ENCODE measurements around the gene CIAO3.

The CIAO3 gene

GRCh38 chr16:734208-734980 lies 6.4 kb downstream of the CIAO3 start:
- DNase-seq = no peak

- no peak for DNase-seq
Measured at GRCh38 chr16:733382-734207, 7.2 kb downstream of the CIAO3 start.

- DNase-seq = no peak
Measured at GRCh38 chr16:732936-733335, 7.9 kb downstream of the CIAO3 start.

DNA sequence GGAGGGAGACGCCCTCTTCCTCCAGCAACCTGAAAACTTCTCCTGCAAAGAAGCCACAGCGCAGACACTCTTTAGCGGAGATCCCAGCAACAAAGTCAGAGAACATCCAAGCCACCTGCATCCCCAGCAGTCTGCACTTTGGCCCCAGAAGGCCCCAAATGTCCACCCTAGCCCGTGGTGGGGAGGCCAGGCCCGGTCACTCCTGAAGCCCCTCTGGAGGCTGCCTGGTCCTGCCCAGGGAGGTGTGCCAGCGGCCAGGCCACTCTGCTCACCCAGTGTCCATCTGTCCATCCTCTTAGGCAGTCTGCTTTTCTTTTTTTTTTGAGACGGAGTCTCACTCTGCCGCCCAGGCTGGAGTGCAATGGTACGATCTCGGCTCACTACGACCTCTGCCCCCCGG lies 8.5 kb downstream of the CIAO3 start:
- no peak for DNase-seq

DNA sequence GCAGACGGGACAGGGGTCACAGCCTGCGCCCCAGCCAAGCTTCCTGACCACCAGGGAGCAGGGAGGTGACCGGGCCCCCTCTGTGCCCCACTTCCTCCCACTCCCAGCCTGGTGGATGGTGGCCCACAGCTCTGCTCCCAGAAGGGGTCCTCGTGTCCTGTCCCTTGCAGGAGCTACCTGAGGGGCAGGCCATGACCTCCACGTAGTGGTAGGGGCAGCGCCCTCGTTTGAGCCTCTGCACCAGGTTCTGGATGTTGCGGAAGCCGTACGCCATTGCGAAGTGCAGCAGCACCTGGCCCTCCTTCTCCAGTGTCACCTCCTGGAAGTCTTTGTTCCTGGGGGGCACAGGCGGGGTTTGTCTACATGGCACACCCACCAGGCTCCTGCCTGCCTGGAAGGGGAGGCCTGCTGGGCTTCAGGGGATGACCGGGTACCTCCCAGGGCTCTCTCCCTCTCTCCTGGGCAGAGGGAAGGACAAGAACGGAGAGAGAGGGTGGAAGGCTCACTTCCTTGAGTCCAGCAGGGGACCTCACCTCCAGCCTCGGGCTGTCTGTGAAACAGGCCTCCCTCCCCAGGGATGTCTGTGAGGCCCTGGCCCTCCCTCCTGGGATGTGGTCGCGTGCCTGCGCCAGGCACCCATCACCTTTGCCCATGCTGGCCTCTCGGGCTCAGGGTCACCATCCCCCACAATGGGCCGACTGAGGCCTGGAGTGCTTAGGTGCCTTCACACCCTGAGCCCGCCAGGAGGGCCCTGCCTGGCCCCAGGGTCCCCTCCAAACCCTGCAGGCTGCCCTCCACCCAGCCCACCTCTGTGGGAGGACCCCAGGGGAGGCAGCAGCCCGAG lies 9.9 kb downstream of the CIAO3 start:
- no peak for DNase-seq

DNA sequence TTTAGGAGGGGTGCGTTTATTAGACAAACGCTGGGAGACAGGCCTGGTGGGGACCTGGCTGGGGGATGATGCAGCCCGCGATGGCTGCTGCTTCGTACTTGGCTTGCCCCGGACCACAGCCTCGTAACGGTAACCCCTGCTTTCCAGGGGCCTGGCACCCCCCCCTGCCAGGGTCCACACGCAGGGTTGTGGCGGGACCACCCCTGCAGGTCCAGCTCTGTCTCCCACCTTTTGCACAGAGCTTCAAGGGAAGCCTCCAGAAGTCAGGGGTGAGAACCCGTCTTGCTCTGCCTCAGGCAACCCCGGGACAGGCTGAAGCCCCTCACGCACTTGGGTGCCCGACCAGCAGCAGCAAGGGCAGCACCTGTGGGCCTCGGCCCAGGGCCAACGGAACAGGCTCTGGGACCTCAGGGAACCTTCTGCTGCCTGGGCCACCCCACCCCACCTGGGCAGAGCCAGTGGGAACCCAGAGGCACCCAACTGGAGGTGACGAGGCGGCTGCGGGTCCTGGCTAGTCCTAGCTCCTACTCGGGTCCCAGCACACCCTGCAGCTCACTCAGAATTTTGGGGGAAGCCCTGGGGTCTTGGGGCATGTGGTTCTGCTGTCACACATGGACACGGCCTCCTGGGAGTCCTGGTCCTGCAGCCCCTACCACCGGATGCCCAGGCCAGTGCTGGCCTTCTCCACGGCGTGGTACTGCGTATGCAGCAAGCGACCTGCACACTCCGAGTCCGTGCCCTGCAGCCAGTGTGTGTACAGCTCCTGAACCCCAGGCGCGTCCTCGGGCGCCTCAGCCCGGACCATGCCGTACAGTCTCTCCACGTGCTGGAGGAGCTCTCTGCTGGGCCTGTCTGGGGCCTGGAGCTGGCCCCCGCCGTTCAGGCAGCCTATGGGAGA lies 10.8 kb downstream of the CIAO3 start:
- no peak for DNase-seq

GRCh38 chr16:728890-729744 lies 11.7 kb downstream of the CIAO3 start:
- no peak for DNase-seq

DNA sequence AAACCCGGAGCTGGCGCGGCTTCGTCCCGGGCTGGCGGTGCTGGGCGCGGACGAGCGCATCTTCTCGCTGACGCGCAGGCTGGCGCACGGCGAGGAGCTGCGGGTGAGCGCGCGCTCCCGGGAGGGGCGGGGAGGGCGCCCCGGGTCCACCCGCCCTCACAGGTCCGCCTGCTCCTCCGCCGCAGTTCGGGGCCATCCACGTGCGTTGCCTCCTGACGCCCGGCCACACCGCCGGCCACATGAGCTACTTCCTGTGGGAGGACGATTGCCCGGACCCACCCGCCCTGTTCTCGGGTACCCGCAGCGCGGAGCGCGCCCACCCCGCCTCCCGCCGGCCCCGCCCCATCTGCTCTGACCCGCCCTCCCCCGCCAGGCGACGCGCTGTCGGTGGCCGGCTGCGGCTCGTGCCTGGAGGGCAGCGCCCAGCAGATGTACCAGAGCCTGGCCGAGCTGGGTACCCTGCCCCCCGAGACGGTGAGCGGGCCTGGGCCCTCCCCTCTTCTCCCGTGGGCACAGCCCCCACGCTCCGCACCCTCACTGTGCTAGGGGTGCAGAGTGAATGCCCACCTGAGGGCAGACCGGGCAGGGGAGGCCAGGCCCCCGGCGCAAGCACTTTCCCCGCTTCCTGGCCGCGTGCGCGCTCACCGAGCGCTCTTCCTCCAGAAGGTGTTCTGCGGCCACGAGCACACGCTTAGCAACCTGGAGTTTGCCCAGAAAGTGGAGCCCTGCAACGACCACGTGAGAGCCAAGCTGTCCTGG lies 12.5 kb downstream of the CIAO3 start:
- peak; percentile 40 for DNase-seq

DNA sequence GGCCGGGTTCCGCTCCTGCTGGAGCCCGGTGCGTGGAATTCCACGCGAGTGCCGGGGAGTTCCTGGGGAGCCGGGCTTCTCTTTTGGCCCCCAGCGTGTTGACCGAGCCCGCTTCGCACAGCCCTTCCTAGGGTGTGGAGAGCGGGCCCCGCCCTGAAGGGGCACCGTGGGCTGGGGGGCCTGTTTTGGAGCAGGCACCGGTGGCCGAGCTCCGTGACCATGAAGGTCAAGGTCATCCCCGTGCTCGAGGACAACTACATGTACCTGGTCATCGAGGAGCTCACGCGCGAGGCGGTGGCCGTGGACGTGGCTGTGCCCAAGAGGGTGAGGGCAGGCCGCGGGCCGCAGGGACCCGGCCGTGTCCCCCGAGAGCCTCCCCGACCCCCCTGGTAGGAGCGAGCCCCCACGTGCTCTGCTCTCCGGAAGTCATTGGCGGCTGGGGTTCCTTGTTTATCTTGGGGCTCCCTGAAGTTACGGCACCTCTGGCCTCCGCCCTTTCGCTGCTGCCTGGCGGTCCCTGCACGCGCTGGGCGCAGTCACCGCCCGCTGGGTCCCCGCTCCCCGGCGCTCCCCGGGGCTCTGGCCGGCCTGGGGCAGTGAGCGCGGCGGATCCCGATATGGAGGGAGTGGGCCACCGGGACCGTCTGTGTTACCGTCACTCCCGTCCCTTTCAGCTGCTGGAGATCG lies 13.4 kb downstream of the CIAO3 start:
- no peak for DNase-seq

GRCh38 chr16:726438-727290 lies 14.1 kb downstream of the CIAO3 start, which contains the start of the genes CCDC78 and HAGHL:
TSS of gene CCDC78 (minus strand) at chr16:726443. CDS start at chr16:726367, 76 bp downstream.
TSS of gene HAGHL (plus strand) at chr16:727106. CDS start at chr16:727510, 404 bp downstream.
- DNase-seq = no peak

DNA sequence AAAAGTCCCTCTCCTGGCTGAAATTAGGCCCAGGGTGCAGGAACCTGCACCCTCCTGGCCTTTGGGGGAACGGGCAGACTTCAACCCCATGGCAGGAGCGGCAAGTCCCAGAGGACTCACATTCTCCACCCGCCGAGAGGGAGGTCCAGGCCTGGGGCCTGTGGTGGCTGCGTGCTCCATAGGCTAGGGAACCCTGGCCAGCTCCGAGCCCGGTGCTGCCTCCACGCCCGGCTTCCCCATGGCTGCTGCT lies 14.7 kb downstream of the CIAO3 start:
- no peak for DNase-seq

DNA sequence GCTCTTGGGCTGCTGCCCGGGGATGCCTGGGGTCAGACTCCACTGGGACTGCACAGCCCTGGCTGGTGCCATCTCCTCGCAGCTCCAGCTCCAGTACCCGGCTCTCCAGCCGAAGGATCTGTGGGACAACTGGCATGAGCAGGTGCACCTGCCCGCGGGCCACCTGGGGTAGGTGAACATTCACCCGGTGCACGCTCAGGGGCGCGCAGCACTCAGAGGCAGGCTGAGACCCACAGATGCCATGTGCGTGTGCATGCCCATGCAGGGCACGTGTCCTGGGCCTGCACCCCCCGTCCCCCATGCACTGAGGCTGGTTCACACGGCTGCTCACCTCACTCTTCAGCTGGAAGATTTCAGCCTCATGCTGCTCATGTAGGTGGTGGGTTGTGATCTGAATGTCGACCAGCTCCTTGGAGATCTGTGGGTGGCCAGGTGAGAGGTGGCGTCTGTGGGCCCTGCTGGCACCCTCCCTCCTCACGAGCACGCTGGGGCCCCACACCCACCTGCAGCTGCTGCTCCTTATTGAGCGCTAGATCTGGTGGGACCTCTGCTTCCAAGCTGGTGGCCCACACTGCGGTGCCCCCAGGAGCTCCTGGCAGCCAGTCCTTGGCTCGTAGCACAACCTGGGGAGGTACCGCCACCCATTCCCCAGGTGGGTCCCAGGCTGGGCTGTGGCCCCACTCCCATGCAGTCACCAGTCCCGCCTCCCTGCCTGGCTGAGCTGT lies 15.2 kb downstream of the CIAO3 start:
- no peak for DNase-seq

GRCh38 chr16:725041-725376 lies 15.8 kb downstream of the CIAO3 start:
- no peak for DNase-seq

- no peak for DNase-seq
Measured at GRCh38 chr16:724188-725040, 16.4 kb downstream of the CIAO3 start.

- DNase-seq = no peak
Measured at GRCh38 chr16:723695-724094, 17.1 kb downstream of the CIAO3 start.

DNA sequence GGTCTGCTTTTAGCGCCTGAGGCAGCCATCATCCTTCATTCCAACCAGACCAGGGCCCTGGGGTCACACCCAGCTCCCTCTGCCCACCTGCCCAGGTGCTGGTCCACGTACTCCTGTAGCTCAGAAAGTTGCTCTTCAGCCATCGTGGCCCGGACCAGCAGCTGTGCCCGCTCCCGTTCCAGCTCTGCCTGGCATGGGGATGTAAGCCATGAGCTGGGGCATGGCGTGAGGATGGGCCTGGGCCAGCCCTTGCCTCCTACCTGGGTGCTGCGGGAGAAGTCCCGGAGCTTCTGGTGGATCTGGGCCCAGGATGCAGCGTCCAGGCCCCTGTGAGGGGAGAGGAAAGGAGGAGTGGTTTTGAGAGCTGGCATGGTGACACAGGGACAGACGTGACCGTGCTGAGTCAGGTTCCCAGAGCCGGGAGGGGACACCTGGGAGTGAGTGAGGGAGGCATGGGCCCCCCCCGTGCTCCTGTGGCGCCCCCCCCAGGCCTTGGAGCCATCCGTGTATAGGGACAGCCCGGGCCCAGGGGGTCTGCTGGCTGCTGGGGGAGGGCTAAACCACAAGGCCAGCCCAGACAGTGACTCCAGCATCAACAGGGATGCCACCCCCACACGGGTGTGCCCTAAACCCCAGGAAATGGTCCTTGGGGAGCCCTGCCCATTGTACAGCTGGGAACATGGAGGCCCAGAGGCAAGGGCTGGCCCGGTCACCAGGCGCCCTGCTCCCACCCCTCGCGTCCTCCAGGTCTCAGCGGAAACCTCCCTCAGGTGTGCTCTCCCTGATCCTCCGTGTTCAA lies 17.8 kb downstream of the CIAO3 start:
- DNase-seq = no peak

Measured in activated CD4-positive, alpha-beta T cell treated with anti-CD3 and anti-CD28 coated beads for 1 hour (primary cell).